ENCODE data around the gene BAD.

BAD gene

GRCh38 chr11:64258356-64258755, 26.1 kb downstream of the BAD start:
- ATAC-seq = no peak
- TF ChIP-seq ZNF8 (CRISPR knock-in tag; IDR thresholded peaks at IDR 0.05) = no peak
- TF ChIP-seq ISL1 (CRISPR knock-in tag; IDR thresholded peaks at IDR 0.05) = no peak
- TF ChIP-seq ZFP30 (CRISPR knock-in tag; IDR thresholded peaks at IDR 0.05) = no peak
- no peak for TF ChIP-seq POU6F1 (CRISPR knock-in tag; IDR thresholded peaks at IDR 0.05; ENCODE audit: borderline replicate concordance, low read depth)
- TF ChIP-seq ARNTL (CRISPR knock-in tag; IDR thresholded peaks at IDR 0.05; ENCODE audit: borderline replicate concordance, low read depth) = no peak
- no peak for TF ChIP-seq BACH2 (CRISPR knock-in tag; IDR thresholded peaks at IDR 0.05; ENCODE audit: borderline replicate concordance)
- no peak for TF ChIP-seq ZC3H10 (CRISPR knock-in tag; IDR thresholded peaks at IDR 0.05)
- no peak for TF ChIP-seq RARB (CRISPR knock-in tag; IDR thresholded peaks at IDR 0.05)

GRCh38 chr11:64256300-64256699, 28.2 kb downstream of the BAD start:
- TF ChIP-seq ZNF565 (CRISPR knock-in tag; conservative IDR thresholded peaks at IDR 0.05; ENCODE audit: low read depth) (no peak), CSRNP3 (CRISPR knock-in tag; IDR thresholded peaks at IDR 0.05) (no peak), TOX (CRISPR knock-in tag; IDR thresholded peaks at IDR 0.05; ENCODE audit: borderline replicate concordance) (no peak), PPARA (CRISPR knock-in tag; IDR thresholded peaks at IDR 0.05; ENCODE audit: borderline replicate concordance) (no peak), ESRRG (CRISPR knock-in tag; IDR thresholded peaks at IDR 0.05) (no peak), POU6F1 (CRISPR knock-in tag; IDR thresholded peaks at IDR 0.05; ENCODE audit: borderline replicate concordance, low read depth) (no peak), ZFP30 (CRISPR knock-in tag; IDR thresholded peaks at IDR 0.05) (no peak), ZC3H10 (CRISPR knock-in tag; IDR thresholded peaks at IDR 0.05) (no peak), RARB (CRISPR knock-in tag; IDR thresholded peaks at IDR 0.05) (no peak), ZNF8 (CRISPR knock-in tag; IDR thresholded peaks at IDR 0.05) (no peak), OSR1 (CRISPR knock-in tag; IDR thresholded peaks at IDR 0.05) (no peak), BACH2 (CRISPR knock-in tag; IDR thresholded peaks at IDR 0.05; ENCODE audit: borderline replicate concordance) (no peak), TCF4 (CRISPR knock-in tag; IDR thresholded peaks at IDR 0.05; ENCODE audit: borderline replicate concordance) (no peak), GLIS3 (CRISPR knock-in tag; IDR thresholded peaks at IDR 0.05) (no peak), PATZ1 (CRISPR knock-in tag; IDR thresholded peaks at IDR 0.05; ENCODE audit: borderline replicate concordance) (no peak), SNAI2 (CRISPR knock-in tag; IDR thresholded peaks at IDR 0.05) (no peak), CSDC2 (CRISPR knock-in tag; IDR thresholded peaks at IDR 0.05) (no peak), TSHZ2 (CRISPR knock-in tag; IDR thresholded peaks at IDR 0.05) (no peak), ISL1 (CRISPR knock-in tag; IDR thresholded peaks at IDR 0.05) (no peak)

More at GRCh38 chr11:64256300-64256699, 28.2 kb downstream of the BAD start:
- no peak for ATAC-seq
